Activated CD8-positive, alpha-beta T cell treated with anti-CD3 and anti-CD28 coated beads for 36 hours (primary cell): Measurements from ENCODE around the gene EBF4. TPM values are rescaled to one million over a fixed set of nuclear protein-coding genes. Genes with fewer than 3 reads are reported as not detected.
"Not testable (repeated sequence)": the region's sequence is repeated elsewhere in the genome, so short reads cannot be mapped to it uniquely, and the experiment has no call there.

Source experiments
- ATAC-seq: fragments of 200-7000 bp; cut with Tn5 transposase; one replicate; pipeline ENCODE4 v1.10.0; 2021; ENCODE audit warnings: mild to moderate bottlenecking, moderate library complexity
- CTCF ChIA-PET: fragments of 350-600 bp; sonication (Branson Sonifier 250); formaldehyde crosslinking; loops from one replicate; lab custom pipeline; 2021; ENCODE audit warnings: antibody characterized with exemption; lab: Charles Lee
- POLR2A ChIA-PET: fragments of 350-600 bp; sonication (Branson Sonifier 250); formaldehyde crosslinking; loops from one replicate; lab custom pipeline; 2021; ENCODE audit warnings: antibody characterized with exemption; lab: Charles Lee
- DNase-seq: peaks from one replicate; pipeline ENCODE4 v3.0.0-alpha.2; 2020
- H3K27ac Mint-ChIP-seq: one replicate; pipeline ENCODE4 v1.8.0; 2021; ENCODE audit warnings: mild to moderate bottlenecking, mixed read lengths
- H3K27me3 Mint-ChIP-seq: one replicate; pipeline ENCODE4 v1.8.0; 2021; ENCODE audit warnings: mixed read lengths
- H3K36me3 Mint-ChIP-seq: one replicate; pipeline ENCODE4 v1.8.0; 2021; ENCODE audit warnings: low read depth, mixed read lengths
- H3K4me1 Mint-ChIP-seq: one replicate; pipeline ENCODE4 v1.8.0; 2021; ENCODE audit warnings: low read depth, mixed read lengths
- H3K4me3 Mint-ChIP-seq: one replicate; pipeline ENCODE4 v1.8.0; 2021; ENCODE audit warnings: mild to moderate bottlenecking, moderate library complexity, mixed read lengths
- H3K9me3 Mint-ChIP-seq: one replicate; pipeline ENCODE4 v1.8.0; 2021; ENCODE audit warnings: mixed read lengths
- intact Hi-C: fragments of 100-400 bp; cut with micrococcal nuclease; formaldehyde crosslinking; loops from one replicate; pipeline ENCODE4 v1.10.0; 2022
- total RNA-seq, 2 experiments: library from RNA; stranded (reverse); gene quantifications; one replicate each; pipeline ENCODE4 v1.2.3, GENCODE V29; 2021
- TF ChIP-seq, protein P1 (sequence below): fragments of 200-600 bp; IDR thresholded peaks from one replicate; pipeline ENCODE4 v1.8.0; 2022; ENCODE audit warnings: antibody characterized with exemption, mild to moderate bottlenecking

Gene EBF4
- total RNA-seq, 2 experiments from 2014 or later: 1.1 to 1.2 TPM

- ChIA-PET CTCF (no interaction called here), POLR2A (no interaction called here)
- intact Hi-C loops: no loop called here
- peaks cover 10% of the 10 kb centered on the region for H3K4me1 Mint-ChIP-seq
- ATAC-seq (no peak), DNase-seq (no peak)
- no peak overlapping the region for H3K4me3 Mint-ChIP-seq
- peaks cover 40% of the 10 kb centered on the region for H3K27me3 Mint-ChIP-seq
- H3K27ac Mint-ChIP-seq: no peak overlapping the region
- H3K9me3 Mint-ChIP-seq: no peaks in the 10 kb centered on the region
- TF ChIP-seq, protein P1, sequence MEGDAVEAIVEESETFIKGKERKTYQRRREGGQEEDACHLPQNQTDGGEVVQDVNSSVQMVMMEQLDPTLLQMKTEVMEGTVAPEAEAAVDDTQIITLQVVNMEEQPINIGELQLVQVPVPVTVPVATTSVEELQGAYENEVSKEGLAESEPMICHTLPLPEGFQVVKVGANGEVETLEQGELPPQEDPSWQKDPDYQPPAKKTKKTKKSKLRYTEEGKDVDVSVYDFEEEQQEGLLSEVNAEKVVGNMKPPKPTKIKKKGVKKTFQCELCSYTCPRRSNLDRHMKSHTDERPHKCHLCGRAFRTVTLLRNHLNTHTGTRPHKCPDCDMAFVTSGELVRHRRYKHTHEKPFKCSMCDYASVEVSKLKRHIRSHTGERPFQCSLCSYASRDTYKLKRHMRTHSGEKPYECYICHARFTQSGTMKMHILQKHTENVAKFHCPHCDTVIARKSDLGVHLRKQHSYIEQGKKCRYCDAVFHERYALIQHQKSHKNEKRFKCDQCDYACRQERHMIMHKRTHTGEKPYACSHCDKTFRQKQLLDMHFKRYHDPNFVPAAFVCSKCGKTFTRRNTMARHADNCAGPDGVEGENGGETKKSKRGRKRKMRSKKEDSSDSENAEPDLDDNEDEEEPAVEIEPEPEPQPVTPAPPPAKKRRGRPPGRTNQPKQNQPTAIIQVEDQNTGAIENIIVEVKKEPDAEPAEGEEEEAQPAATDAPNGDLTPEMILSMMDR: no peak
- peaks cover under 1% of the 10 kb centered on the region for H3K36me3 Mint-ChIP-seq
Measured at GRCh38 chr20:2804852-2805688, 112.5 kb downstream of the EBF4 start.

- CTCF ChIA-PET: no interaction called here
- TF ChIP-seq, protein P1: no peak
- peaks cover 7% of the 10 kb centered on the region for H3K4me1 Mint-ChIP-seq
- H3K4me3 Mint-ChIP-seq: no peak overlapping the region
- DNase-seq (no peak), ATAC-seq (no peak)
- intact Hi-C loops: no loop called here
- H3K27ac Mint-ChIP-seq: no peak overlapping the region
- H3K36me3 Mint-ChIP-seq: no peaks in the 10 kb centered on the region
- H3K27me3 Mint-ChIP-seq: peaks cover 39% of the 10 kb centered on the region
- H3K9me3 Mint-ChIP-seq: no peaks in the 10 kb centered on the region
- POLR2A ChIA-PET: no interaction called here
Measured at GRCh38 chr20:2805689-2806350, 113.2 kb downstream of the EBF4 start.

- ATAC-seq (no peak), DNase-seq (no peak)
- POLR2A ChIA-PET: no interaction called here
- no peak overlapping the region for H3K27ac Mint-ChIP-seq
- TF ChIP-seq, protein P1: no peak
- no peaks in the 10 kb centered on the region for H3K9me3 Mint-ChIP-seq
- no peak overlapping the region for H3K4me3 Mint-ChIP-seq
- CTCF ChIA-PET: no interaction called here
- intact Hi-C loops: no loop called here
- H3K4me1 Mint-ChIP-seq: peaks cover 2% of the 10 kb centered on the region
- no peaks in the 10 kb centered on the region for H3K36me3 Mint-ChIP-seq
- peaks cover 37% of the 10 kb centered on the region for H3K27me3 Mint-ChIP-seq
Measured at GRCh38 chr20:2806351-2806701, 113.7 kb downstream of the EBF4 start.

DNA sequence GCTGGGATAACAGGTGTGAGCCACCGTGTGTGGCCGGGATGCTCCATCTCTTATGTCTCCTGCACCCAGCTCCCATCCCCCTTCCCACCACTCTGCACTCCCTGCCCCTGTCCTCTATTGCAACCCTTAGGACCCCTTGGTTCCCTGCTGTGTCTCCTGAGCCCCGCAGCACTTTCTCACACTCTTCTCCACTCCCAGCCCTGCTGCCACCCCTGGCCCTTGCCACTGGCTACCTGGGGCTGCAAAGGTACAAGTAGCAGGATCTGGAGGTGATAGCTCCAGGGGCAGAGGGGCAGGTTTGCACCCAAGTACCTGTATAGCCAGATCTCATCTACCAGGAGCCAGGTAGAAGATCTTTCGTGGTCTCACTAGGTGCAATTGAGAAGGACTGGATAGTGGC lies 114.4 kb downstream of the EBF4 start:
- ATAC-seq: no peak
- Mint-ChIP-seq H3K4me1 (no peaks in the 10 kb centered on the region), H3K36me3 (no peaks in the 10 kb centered on the region)

DNA sequence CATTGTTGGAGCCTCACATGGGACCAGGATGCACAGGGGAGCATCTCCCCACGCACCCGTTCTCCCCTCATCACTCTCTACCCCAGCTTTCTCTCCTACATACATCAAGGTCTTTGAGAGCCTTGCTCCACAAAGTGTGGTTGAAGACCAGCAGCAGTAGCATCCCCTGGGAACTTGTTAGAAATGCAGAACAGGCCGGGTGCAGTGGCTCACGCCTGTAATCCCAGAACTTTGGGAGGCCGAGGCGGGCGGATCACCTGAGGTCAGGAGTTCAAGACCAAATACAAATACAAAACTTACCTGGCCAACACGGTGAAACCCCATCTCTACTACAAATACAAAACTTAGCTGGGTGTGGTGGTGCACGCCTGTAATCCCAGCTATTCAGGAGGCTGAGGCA lies 115.3 kb downstream of the EBF4 start:
- H3K27ac Mint-ChIP-seq, H3K36me3 Mint-ChIP-seq, H3K4me3 Mint-ChIP-seq, POLR2A ChIA-PET, CTCF ChIA-PET, H3K9me3 Mint-ChIP-seq, DNase-seq, H3K4me1 Mint-ChIP-seq, ATAC-seq, intact Hi-C loops: not testable (repeated sequence)
- H3K27me3 Mint-ChIP-seq: peaks cover 30% of the 10 kb centered on the region

More for the DNA sequence above, 114.4 kb downstream of the EBF4 start:
- TF ChIP-seq, protein P1: no peak
- peaks cover 3% of the 10 kb centered on the region for H3K9me3 Mint-ChIP-seq
- ChIA-PET CTCF (no interaction called here), POLR2A (no interaction called here)
- DNase-seq: no peak
- peaks cover 32% of the 10 kb centered on the region for H3K27me3 Mint-ChIP-seq
- no peak overlapping the region for H3K27ac Mint-ChIP-seq
- no peak overlapping the region for H3K4me3 Mint-ChIP-seq
- intact Hi-C loops: no loop called here
